Fibroblast of pulmonary artery (primary cell): Measurements from ENCODE around the gene KIF26B.

ENCODE experiments used
- DNase-seq: peaks from one replicate; pipeline ENCODE4 v3.0.0-alpha.2; 2010; ENCODE audit warnings: low read depth
- H3K4me3 ChIP-seq: replicated peaks from 2 replicates; pipeline ENCODE4 v1.5.1; 2011; ENCODE audit warnings: low read depth, mild to moderate bottlenecking, control low read depth, low read length, moderate library complexity
- CTCF ChIP-seq: IDR thresholded peaks from 2 replicates; pipeline ENCODE4 v1.5.1; 2011; ENCODE audit warnings: mild to moderate bottlenecking, control low read depth, low read length, inconsistent platforms; ENCODE audit errors: missing control alignments

KIF26B gene

GRCh38 chr1:245459621-245460020, 304.8 kb downstream of the KIF26B start:
- no peak for TF ChIP-seq CTCF
- no peak overlapping the region for H3K4me3 ChIP-seq
- DNase-seq, result no peak

GRCh38 chr1:245461681-245462080, 306.9 kb downstream of the KIF26B start:
- H3K4me3 ChIP-seq, result no peak overlapping the region
- no peak for TF ChIP-seq CTCF
- no peak for DNase-seq

GRCh38 chr1:245462161-245462560, 307.4 kb downstream of the KIF26B start:
- H3K4me3 ChIP-seq, result no peak overlapping the region
- no peak for TF ChIP-seq CTCF
- no peak for DNase-seq

- no peak overlapping the region for H3K4me3 ChIP-seq
- TF ChIP-seq CTCF, result no peak
- DNase-seq, result no peak
Observed at GRCh38 chr1:245463392-245464165, 308.8 kb downstream of the KIF26B start.

GRCh38 chr1:245464290-245464689, 309.5 kb downstream of the KIF26B start:
- no peak for TF ChIP-seq CTCF
- no peak overlapping the region for H3K4me3 ChIP-seq
- no peak for DNase-seq

- no peak overlapping the region for H3K4me3 ChIP-seq
- no peak for TF ChIP-seq CTCF
- DNase-seq, result no peak
Observed at GRCh38 chr1:245465666-245466065, 310.9 kb downstream of the KIF26B start.

- no peak for TF ChIP-seq CTCF
- H3K4me3 ChIP-seq, result no peak overlapping the region
Observed at GRCh38 chr1:245466261-245466660, 311.5 kb downstream of the KIF26B start.

More at GRCh38 chr1:245466261-245466660, 311.5 kb downstream of the KIF26B start:
- no peak for DNase-seq
